Epidermal melanocyte (primary cell): ENCODE data around the gene TTBK1.
A peak's percentile ranks its signal among the peaks of the same experiment; 100 is the strongest.

Source experiments
- DNase-seq: peaks from one replicate; pipeline ENCODE4 v3.0.0; 2011; ENCODE audit warnings: low spot score; ENCODE audit not compliant: insufficient read length

The TTBK1 gene

DNA sequence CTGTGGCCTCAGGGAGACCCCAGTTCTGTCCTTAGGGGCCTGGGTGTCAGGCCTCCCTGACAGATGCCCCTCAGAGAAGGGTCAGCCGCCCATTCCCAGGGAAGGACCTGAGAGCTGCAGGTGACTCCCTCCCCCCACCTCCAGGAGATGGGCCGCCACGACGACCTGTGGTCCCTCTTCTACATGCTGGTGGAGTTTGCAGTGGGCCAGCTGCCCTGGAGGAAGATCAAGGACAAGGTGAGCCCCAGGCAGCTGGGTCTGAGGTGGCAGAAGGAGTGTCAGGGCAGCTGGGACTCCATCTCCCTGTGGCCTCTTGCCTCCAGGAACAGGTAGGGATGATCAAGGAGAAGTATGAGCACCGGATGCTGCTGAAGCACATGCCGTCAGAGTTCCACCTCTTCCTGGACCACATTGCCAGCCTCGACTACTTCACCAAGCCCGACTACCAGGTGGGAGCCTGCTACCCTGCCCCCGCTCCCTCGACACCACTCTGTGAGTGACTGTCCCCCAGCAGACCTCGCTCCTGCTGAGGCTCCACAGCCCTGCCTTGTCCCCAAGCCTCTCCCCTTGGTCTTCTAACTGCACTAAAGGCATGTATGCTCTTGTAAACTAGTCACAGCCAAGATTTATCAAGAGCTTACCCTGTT is 12.2 kb downstream of the TTBK1 start:
- no peak for DNase-seq

DNA sequence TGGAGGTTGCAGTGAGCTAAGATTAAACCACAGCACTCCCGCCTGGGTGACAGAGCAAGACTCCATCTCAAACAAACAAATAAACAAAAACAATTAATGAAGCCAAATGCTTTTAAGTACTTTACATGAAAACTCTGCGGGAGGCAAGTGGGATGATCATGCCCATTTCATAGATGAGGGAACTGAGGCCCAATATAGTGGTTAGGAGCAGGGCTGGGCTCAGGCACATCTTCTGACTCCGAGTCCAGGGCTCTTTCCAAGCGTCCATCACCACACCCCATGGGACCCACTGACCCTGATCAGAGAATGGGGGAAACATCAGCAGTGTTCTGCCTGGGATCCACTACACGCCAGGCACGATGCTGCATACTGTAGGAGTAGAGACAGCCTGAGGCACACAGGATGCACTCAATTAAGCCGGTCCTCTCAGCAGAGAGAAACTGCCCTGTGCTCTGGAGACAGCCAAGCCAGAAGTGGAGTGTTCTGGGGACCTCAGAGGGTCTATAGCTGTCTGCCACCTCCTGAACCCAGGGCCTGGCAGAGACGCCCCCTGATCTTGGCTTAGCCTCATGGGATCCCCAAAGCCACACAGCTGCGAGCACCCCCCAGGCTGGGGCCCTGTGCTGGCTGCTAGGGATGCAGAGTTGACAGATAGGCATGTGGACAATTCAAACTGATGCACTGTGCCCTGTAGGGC is 13.5 kb downstream of the TTBK1 start:
- DNase-seq: no peak

DNA sequence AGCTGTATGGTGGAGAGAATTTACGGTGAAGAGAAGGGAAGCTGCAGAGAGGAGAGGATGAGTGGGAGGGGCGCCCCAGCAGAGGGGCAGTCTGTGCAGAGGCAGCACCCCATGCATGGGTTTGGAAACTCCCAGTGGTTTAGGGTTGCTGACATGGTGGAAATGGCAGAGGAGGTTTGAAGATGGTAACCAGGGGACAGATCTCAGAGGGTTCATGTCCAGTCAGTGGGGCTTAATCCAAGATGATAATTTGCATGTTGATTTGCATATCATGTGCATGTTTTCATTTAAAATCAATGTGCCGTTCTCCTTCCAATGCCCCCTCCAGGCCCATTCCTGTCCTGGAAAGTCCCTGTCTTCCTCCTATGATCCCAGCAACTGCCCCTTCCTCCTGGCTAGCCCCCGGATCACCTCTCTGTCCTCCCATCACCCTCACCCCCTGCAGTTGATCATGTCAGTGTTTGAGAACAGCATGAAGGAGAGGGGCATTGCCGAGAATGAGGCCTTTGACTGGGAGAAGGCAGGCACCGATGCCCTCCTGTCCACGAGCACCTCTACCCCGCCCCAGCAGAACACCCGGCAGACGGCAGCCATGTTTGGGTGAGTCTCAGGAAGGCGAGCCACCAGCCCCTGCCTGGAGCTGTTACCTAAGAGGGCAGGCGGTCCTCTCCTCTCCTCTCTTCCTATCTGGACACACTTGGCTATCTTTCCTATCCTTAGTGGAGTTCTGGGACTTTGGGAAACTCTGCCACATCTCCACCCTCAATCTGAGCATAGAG is 14.3 kb downstream of the TTBK1 start:
- no peak for DNase-seq

DNA sequence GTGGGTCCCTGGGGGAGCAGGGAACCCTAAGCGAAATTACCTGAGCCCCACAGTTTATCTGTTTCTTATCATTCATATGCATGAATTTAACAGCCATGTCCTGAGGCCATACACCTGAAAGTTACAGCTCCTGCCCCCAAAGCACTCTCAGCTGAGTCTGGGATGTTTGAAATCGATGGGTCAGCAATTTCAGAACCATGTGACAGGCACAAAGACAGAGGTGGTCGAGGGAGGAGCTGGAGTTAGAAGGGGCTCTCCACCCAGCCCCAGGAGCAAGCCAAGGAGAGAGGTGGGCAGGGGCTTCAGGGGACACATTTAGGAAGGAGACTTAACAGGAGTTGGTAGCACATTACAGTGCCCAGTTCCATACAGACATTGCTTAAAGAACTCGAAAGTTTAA is 14.9 kb downstream of the TTBK1 start:
- no peak for DNase-seq

DNA sequence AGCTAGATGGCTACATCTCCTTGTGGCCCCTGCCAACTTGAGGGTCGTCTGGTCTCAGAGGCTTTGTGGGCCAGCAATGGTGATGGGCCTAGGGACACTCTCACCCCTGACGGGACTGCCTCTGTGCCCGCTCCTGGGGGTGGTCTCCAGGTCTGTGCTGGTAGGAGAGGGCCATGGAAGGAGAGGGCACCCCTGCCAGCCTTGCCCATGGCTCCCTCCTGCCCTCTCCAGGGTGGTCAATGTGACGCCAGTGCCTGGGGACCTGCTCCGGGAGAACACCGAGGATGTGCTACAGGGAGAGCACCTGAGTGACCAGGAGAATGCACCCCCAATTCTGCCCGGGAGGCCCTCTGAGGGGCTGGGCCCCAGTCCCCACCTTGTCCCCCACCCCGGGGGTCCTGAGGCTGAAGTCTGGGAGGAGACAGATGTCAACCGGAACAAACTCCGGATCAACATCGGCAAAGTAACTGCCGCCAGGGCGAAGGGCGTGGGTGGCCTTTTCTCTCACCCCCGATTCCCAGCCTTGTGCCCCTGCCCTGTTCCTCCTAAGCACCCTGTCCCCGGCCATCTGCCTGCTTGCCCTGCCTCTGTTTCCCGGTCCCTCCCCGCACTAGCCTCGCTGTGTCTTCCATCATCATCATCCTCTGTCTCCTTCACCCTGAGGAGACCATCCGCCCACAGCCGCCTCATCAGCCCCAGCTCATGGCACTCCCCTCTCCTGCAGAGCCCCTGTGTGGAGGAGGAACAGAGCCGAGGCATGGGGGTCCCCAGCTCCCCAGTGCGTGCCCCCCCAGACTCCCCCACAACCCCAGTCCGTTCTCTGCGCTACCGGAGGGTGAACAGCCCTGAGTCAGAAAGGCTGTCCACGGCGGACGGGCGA is 15.8 kb downstream of the TTBK1 start:
- DNase-seq: no peak

DNA sequence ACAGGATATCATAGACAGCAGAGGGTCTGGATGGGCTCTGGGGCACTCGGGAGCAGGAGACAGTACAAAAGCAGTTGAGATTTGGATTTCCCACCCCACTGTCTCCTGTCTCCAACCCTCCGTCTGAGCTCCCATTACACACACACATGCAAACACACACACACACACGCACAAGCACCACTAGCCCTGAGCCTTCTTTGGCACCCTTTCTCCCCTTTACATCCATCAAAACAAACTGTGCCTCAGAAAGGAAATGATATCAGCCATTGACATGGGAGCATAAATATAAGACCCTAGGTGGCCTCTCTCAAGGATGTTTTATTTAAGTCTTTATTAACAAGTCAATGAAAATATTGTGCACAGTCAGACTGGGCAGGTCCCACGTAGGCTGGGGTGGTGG is 17.5 kb downstream of the TTBK1 start:
- no peak for DNase-seq

DNA sequence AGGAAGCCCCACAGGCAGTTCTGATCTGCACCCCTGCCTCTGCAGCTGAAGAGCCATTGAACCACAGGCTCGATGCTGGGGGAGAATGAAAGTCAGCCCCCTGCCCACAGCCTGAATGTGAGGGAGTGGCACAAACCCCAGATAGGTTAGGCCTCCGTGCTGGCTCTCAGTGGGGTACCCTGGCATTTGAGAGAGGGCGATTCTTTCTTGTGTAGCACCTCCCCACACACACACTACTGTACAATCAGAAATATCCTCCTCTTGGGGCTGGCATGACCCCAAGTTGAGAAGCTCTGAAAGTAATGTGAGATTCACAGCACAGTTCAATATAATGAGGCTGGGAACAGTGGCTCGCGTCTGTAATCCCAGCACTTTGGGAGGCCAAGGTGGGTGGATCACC is 17.9 kb downstream of the TTBK1 start:
- DNase-seq: no peak

DNA sequence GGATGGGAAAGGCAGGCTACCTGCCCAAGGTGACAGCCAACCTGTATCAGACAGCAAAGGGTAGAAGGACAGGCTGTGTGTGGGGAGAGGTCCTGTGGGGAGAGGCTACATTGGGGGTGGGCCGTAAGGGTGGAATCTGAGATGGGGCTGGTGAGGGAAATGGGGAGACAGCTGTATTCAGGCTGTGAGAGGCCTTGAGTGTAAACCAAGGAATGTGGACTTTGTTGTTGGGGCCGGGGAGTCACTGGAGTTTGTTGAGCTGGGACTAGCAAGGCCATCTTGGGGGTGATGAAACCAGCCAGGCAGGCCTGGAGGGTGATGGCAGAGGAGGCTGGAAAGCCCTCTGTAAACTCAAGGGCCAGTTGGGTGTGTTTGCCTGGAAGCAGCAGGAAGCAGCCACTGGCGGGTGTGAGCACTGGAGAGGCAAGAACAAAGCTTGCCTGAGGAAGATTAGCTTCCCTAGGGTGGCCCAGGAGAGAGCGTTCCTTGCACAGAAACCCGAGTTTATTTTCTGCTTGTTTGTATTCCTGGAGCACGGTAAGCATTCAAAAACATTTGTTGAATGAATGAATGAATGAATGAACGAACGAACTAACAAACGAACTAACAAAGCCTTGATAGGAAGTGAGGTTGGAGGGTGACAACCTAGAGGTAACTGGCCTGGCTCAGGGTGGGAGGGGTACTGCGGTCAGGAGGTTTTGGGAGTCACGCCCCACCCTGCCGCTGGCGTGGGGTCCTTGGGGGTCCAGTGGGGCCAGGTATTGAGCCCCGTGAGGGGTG is 18.9 kb downstream of the TTBK1 start:
- no peak for DNase-seq

DNA sequence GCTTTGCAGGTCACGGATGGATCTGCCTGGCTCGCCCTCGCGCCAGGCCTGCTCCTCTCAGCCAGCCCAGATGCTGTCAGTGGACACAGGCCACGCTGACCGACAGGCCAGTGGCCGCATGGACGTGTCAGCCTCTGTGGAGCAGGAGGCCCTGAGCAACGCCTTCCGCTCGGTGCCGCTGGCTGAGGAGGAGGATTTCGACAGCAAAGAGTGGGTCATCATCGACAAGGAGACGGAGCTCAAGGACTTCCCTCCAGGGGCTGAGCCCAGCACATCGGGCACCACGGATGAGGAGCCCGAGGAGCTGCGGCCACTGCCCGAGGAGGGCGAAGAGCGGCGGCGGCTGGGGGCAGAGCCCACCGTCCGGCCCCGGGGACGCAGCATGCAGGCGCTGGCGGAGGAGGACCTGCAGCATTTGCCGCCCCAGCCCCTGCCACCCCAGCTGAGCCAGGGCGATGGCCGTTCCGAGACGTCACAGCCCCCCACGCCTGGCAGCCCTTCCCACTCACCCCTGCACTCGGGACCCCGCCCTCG is 19.6 kb downstream of the TTBK1 start:
- no peak for DNase-seq

DNA sequence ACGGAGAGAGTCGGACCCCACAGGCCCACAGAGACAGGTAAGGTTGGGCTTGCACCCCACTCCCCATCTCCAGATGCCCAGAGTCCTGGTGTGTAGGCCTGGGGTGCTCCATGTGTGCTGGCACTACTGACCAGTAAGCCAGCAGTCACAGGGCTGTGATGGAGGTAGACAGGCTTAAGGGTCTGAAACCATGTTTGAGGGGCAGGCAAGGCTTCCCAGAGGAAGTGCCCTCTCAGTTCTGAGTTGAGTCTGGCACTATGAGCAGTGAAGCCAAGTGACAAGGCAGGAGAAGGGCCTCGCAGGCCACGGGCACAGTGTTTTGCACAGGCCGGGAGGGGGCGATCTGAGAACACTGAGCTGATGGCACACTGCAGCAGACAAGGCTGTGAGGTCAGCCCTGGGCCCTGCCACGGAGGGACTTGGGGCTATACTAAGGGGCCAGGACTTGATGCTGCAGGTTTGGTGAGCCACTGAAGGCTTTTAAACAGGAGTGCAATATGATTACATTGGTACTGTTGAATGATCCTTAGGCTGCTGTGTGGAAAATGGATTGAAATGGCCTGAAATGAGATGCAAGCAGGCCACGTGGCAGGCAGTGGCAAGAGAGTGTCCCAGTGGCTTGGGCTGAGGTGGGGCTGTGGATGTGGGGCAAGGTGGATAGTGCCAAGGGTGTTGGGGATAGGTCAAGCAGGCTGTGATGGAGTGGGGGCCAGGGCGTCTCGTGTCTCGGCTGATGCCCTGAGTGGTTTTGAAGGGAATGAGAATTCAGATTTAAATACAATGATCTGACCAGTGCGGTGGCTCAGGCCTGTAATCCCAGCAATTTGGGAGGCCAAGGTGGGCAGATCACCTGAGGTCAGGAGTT is 20.3 kb downstream of the TTBK1 start:
- peak; percentile 94 for DNase-seq

DNA sequence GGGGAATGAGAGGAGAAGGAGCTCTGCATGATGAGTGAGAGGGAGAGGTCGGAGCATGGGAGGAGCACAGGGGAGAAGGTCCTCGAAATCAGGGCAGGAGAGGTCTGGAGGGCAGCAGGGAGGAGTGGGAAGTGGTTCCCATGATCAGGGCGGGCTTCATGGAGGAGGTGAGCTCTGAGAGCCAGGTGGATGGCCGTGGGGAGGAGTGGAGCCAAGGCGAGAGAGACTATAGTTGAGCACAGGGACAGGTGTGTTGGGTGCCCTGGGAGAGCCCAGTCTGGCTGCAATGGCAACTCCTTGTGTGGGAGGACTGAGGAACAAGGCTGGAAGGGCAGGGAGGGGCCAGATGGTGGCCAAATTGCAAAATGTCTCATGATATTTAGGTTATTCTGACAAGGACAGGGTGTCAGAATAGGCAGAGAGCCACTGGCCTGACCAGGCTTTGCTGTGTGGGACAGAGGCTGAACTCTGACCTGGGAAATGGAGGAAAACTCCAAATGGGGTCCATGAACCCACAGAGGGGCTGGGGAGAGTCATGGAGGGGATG is 21.4 kb downstream of the TTBK1 start:
- no peak for DNase-seq

DNA sequence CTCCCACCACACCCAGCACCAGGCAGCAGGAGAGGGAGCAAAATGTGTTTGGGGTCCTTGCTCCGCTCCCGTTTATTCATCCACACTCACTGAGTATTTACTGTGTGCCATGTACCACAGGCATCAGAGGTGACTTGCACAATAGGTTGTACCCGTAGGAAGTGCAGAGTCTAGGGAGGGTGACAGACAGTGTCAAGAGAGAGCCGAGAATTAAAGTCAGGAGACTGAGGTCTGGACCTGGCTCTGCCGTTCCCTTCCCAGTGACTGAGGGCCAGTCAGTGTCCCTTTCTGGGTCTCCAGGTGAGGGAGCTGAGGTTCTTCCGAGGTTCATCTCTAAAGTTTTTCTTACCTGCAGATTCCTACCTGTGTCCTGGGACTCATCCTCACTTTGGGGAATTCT is 22.3 kb downstream of the TTBK1 start:
- no peak for DNase-seq

DNA sequence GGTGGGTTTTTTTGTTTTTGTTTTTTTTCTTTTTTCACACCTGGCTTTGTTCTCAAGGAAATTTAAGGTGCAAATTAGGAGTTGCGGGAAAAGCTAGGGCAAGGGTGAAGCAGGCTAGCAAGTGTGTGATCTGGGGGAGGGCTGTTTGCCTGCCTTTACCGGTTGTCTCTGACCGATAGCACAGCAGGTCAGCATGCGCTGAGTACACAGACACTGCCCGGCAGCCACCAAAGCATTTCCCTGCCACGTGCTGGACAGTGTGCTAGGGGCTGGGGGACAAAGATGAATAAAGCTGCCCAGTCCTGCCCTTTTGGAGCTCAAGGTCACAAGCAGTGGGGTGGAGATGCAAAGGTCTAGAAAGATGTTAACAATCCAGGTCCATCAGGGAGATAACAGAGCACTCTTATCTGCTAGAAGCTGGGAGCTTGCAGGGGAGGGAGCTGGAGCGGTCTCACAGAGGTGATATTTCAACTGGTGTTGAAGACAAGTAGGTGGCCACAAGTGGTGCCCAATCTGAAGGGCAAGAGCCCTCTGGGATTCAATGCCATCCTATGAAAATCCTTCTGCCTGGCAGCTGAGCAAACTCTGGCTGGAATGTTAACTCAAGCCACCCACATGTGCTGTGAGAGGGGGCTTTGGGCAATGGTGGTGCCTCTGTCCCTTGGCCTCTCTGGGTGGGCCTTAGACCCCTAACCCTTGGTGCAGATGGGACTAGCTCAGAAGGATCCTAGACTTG is 24.5 kb downstream of the TTBK1 start:
- DNase-seq: no peak

DNA sequence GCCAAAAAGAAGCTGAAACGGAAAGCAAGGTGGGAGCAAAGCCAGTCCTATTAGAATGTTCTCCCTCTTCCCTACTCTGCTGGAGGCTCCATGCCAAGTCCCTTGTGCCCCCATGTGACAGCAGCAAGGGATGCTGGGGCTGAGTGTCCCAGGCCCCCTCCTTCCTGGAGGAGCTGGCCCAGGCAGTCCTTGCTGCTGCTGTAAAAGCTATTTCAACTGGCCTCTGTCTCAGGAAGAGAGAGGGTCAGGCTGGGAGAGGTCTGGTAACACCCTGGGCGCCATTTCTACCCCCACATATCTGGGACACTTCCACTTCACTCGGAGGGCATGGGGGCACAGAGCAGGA is 25.0 kb downstream of the TTBK1 start:
- DNase-seq: no peak

DNA sequence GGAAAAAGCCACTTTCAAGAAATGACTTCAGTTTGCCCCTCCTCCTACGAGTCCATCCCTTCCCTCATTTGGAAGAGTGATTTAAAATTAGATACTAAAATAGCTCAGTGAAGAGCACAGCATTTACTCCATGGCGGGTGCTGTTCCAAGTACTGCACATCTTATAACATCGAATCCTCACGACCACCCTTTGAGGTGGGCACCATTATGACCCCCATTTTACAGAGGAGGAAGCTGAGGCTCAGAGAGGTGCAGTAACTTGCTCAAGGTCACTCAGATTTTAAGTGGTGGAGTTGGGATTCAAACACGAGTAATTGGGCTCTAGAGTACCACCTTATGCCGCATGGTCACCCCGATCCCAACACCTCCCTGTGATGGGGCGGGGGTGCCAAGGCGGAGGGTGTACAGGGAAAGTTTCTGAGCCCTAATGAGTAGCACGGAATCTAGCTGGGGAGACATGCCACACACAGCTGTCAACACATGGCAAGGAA is 25.5 kb downstream of the TTBK1 start:
- no peak for DNase-seq

DNA sequence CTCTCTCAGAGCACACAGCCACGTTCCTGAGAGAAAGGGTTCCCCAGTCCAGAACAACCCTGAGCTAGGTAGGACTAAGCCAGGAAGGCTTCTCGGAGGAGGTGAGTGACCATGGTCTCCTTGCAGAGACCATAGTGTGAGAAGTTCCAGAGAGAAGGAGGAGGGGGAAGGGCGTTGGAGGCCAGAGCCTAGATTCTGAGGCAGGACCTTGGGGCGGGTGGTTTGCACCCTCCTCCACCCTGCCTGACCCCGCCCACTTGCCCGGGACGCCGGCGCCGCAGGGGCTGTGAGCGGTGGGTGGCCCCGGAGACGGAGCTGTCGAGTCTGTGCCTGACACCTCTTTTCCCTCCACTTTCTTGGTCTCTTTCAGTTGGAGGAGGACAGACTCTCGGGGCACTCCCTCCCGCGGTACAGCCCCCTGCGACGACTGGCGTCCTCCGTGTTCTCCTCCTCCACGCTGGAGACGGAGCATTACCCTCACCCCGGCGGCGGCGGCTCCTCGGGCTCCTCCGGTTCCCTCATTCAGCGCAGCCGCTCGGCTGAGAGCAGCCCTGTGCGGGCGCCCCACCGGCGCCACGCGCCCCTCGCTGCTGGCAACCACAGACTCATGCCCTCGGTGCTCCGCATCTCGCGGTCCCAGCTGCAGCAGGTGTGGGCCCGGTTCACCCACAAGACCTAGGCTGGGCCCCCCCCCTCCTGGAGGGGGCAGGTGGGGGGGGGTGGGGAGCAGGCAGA is 26.2 kb downstream of the TTBK1 start:
- no peak for DNase-seq

DNA sequence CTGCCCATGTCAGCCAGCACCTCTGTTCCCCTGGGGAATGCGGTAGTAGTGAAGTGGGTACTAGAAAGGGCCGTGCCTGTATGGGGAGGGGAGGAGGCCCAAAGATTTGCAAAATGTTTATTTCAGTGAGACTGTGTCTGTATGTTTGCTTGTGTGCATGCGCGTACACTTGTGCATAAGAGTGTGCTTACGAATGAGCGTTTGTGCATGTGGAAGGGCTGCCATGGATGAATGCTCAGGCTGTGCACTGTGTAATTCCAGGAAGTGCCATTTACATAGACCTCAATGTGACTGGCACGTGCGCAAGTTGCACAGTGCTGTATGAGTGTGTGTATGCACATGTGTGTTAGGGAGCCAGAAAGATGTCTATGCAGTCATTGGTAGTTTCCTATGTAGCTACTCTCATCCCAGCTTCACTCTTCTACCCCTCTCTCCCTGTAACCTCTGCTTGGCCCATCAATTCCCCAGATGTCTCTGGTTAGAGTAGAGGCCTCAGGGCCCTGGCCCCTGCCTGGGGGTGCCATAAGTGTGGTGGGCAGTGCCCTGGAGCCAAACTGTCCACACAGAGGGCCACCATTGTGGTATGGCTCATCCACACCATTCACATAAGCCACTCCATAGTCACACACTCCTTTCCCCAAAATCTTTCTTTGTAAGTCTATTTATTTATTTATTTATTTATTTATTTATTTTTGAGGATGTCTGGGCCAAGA is 28.0 kb downstream of the TTBK1 start:
- no peak for DNase-seq
